OCI-LY7 (cell line): ENCODE measurements around the gene SH2D3A.

Experiments used
- CTCF ChIP-seq: fragments of 200-600 bp; sonication (generic); conservative IDR thresholded peaks from 2 replicates; pipeline ENCODE4 v1.5.1; 2014; ENCODE audit warnings: mild to moderate bottlenecking, antibody characterized with exemption, low read length, moderate library complexity, mixed read lengths
- EZH2phosphoT487 ChIP-seq: fragments of 200-600 bp; sonication (generic); IDR thresholded peaks from 2 replicates; pipeline ENCODE4 v1.6.1; 2018; ENCODE audit warnings: low read depth, borderline replicate concordance, mild to moderate bottlenecking, mixed run types, antibody characterized with exemption, low read length, moderate library complexity, mixed read lengths

GRCh38 chr19:6773323-6773931 lies 6.2 kb upstream of the SH2D3A start:
- no peak for TF ChIP-seq CTCF
- no peak for TF ChIP-seq EZH2phosphoT487
